Measurements from ENCODE around the gene NLGN1.

GRCh38 chr3:174255454-174255853, 857.9 kb downstream of the NLGN1 start:
- TF ChIP-seq CTCF (IDR thresholded peaks at IDR 0.05) (no peak), ZFX (IDR thresholded peaks at IDR 0.05; ENCODE audit: borderline replicate concordance) (no peak)
